Caco-2 (cell line): ENCODE results near the gene KITLG. TPM values are rescaled to one million over a fixed set of nuclear protein-coding genes. Genes with fewer than 3 reads are reported as not detected.

Source experiments
- BruUV-seq: library from RNA; stranded (reverse); fragments of 400-500 nt; replicated peaks from 2 replicates; lab custom pipeline; 2021; lab: Mats Ljungman, UMichigan
- CTCF ChIA-PET: fragments of 300-600 bp; sonication (Branson Sonifier 250); formaldehyde crosslinking; loops from one replicate; lab custom pipeline; 2022; ENCODE audit warnings: antibody characterized with exemption; lab: Charles Lee
- POLR2A ChIA-PET: fragments of 300-600 bp; sonication (Branson Sonifier 250); formaldehyde crosslinking; loops from one replicate; lab custom pipeline; 2022; ENCODE audit warnings: antibody characterized with exemption; lab: Charles Lee
- DNase-seq, 2 experiments: peaks; one replicate each; pipeline versions ENCODE4 v3.0.0 to v3.0.0-alpha.2; 2020 to 2022
- H3K27me3 ChIP-seq: replicated peaks from 2 replicates; pipeline ENCODE4 v1.6.0; 2011; ENCODE audit warnings: low read length; ENCODE audit not compliant: control insufficient read depth, insufficient read depth
- H3K36me3 ChIP-seq: 2 replicates; pipeline ENCODE4 v1.5.1; 2011; ENCODE audit warnings: low read length; ENCODE audit not compliant: control insufficient read depth, insufficient read depth
- H3K4me1 ChIP-seq: fragments of 250-450 bp; sonication (Bioruptor Pico); 2 replicates; pipeline ENCODE4 v1.5.1; 2020; ENCODE audit warnings: mild to moderate bottlenecking
- H3K4me3 ChIP-seq: 2 replicates; pipeline ENCODE4 v1.5.1; 2011; ENCODE audit warnings: low read depth, mild to moderate bottlenecking, control low read depth, low read length
- H3K9me3 ChIP-seq: fragments of 250-450 bp; sonication (Bioruptor Pico); 2 replicates; pipeline ENCODE4 v1.5.1; 2020; ENCODE audit warnings: mild to moderate bottlenecking, moderate library complexity
- H3K27ac Mint-ChIP-seq: one replicate; pipeline ENCODE4 v1.8.0; 2022; ENCODE audit warnings: mixed read lengths; ENCODE audit not compliant: unreplicated experiment
- H3K27me3 Mint-ChIP-seq: one replicate; pipeline ENCODE4 v1.8.0; 2022; ENCODE audit warnings: mixed read lengths; ENCODE audit not compliant: insufficient read depth, unreplicated experiment
- H3K36me3 Mint-ChIP-seq: one replicate; pipeline ENCODE4 v1.8.0; 2022; ENCODE audit warnings: mild to moderate bottlenecking, mixed read lengths; ENCODE audit not compliant: insufficient read depth, unreplicated experiment
- H3K4me1 Mint-ChIP-seq: one replicate; pipeline ENCODE4 v1.8.0; 2022; ENCODE audit warnings: low read depth, mixed read lengths; ENCODE audit not compliant: unreplicated experiment
- H3K4me3 Mint-ChIP-seq: one replicate; pipeline ENCODE4 v1.8.0; 2022; ENCODE audit warnings: mild to moderate bottlenecking, moderate library complexity, mixed read lengths; ENCODE audit not compliant: unreplicated experiment
- H3K9me3 Mint-ChIP-seq: one replicate; pipeline ENCODE4 v1.8.0; 2022; ENCODE audit warnings: mixed read lengths; ENCODE audit not compliant: unreplicated experiment
- intact Hi-C: fragments of 100-400 bp; cut with micrococcal nuclease; formaldehyde crosslinking; loops from one replicate; pipeline ENCODE4 v1.10.0; 2022; ENCODE audit not compliant: unreplicated experiment
- total RNA-seq: library from RNA; stranded (reverse); gene quantifications from 2 replicates; pipeline ENCODE4 v1.2.3, GENCODE V29; 2022
- TF ChIP-seq, protein P1 (sequence below), 2 experiments: fragments of 200-600 bp in 1 of 2; IDR thresholded peaks; 1 replicate in 1 of 2; 2 replicates in 1 of 2; pipeline versions ENCODE4 v1.5.1 to v1.8.0; 2011 to 2022; ENCODE audit warnings: antibody characterized with exemption in 1 of 2, control low read depth in 1 of 2, inconsistent platforms in 1 of 2, low read depth in 1 of 2, low read length in 1 of 2, mild to moderate bottlenecking in 1 of 2, moderate library complexity in 1 of 2; ENCODE audit not compliant: insufficient read depth in 1 of 2, severe bottlenecking in 1 of 2, unreplicated experiment in 1 of 2

KITLG gene
- total RNA-seq, 1 experiment from 2014 or later = 200 TPM

DNA sequence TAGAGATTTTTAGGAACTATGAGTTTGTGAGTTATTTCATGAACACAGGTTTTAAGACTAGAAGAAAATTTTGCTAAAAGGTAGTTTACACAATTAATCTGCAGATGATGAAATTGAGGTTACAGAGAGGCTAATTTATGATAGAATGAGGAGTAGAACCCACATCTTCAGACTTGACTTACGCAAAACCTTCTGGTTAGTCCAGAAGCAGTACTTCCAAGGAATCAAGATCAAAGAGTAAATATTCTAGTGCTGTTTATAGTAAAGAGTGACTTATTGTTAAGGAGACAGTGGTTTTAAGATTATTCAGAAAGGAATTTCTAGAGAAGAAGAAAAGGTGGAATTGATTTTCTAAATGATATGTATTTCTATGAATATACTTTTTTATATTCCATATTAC lies 10.6 kb upstream of the KITLG start:
- BruUV-seq = no TSS peak
- H3K4me1 Mint-ChIP-seq = no peaks in the 10 kb centered on the region

GRCh38 chr12:88585077-88585476 lies 4.8 kb upstream of the KITLG start:
- no peak overlapping the region for H3K27ac Mint-ChIP-seq
- TF ChIP-seq, protein P1, sequence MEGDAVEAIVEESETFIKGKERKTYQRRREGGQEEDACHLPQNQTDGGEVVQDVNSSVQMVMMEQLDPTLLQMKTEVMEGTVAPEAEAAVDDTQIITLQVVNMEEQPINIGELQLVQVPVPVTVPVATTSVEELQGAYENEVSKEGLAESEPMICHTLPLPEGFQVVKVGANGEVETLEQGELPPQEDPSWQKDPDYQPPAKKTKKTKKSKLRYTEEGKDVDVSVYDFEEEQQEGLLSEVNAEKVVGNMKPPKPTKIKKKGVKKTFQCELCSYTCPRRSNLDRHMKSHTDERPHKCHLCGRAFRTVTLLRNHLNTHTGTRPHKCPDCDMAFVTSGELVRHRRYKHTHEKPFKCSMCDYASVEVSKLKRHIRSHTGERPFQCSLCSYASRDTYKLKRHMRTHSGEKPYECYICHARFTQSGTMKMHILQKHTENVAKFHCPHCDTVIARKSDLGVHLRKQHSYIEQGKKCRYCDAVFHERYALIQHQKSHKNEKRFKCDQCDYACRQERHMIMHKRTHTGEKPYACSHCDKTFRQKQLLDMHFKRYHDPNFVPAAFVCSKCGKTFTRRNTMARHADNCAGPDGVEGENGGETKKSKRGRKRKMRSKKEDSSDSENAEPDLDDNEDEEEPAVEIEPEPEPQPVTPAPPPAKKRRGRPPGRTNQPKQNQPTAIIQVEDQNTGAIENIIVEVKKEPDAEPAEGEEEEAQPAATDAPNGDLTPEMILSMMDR (IDR thresholded peaks at IDR 0.05; ENCODE audit: insufficient read depth in 1 of 2, low read depth in 1 of 2, low read length in 1 of 2, severe bottlenecking in 1 of 2, unreplicated experiment in 1 of 2) = no peak
- H3K27me3 Mint-ChIP-seq = no peaks in the 10 kb centered on the region
- H3K4me1 ChIP-seq = 0 out of 2 replicates have a peak, but pooled peaks cover 6% of the 10 kb centered on the region
- ChIA-PET CTCF (no interaction called here), POLR2A (no interaction called here)
- no peaks in the 10 kb centered on the region for H3K36me3 ChIP-seq
- peaks cover 7% of the 10 kb centered on the region for H3K36me3 Mint-ChIP-seq
- BruUV-seq = no TSS peak
- no peaks in the 10 kb centered on the region for H3K4me1 Mint-ChIP-seq
- no peak overlapping the region for H3K4me3 Mint-ChIP-seq
- intact Hi-C loops = no loop called here
- peaks cover 10% of the 10 kb centered on the region for H3K9me3 Mint-ChIP-seq
- DNase-seq = no peak
- no peaks in the 10 kb centered on the region for H3K27me3 ChIP-seq
- H3K9me3 ChIP-seq = peaks cover 24% of the 10 kb centered on the region; the same call in 1 of the 2 replicates
- H3K4me3 ChIP-seq = no peak overlapping the region

More for the DNA sequence above, 10.6 kb upstream of the KITLG start:
- H3K27me3 Mint-ChIP-seq = no peaks in the 10 kb centered on the region
- peaks cover 10% of the 10 kb centered on the region for H3K9me3 Mint-ChIP-seq
- DNase-seq = no peak
- TF ChIP-seq, protein P1 (IDR thresholded peaks at IDR 0.05; ENCODE audit: insufficient read depth in 1 of 2, low read depth in 1 of 2, low read length in 1 of 2, severe bottlenecking in 1 of 2, unreplicated experiment in 1 of 2) = no peak
- Histone ChIP-seq H3K27me3 (no peaks in the 10 kb centered on the region), H3K4me3 (no peak overlapping the region), H3K9me3 (peaks cover 16% of the 10 kb centered on the region; the same call in 1 of the 2 replicates), H3K4me1 (peaks cover 3% of the 10 kb centered on the region; the same call in 1 of the 2 replicates), H3K36me3 (no peaks in the 10 kb centered on the region)
- no peaks in the 10 kb centered on the region for H3K36me3 Mint-ChIP-seq
- H3K4me3 Mint-ChIP-seq = no peak overlapping the region
- no peak overlapping the region for H3K27ac Mint-ChIP-seq
- intact Hi-C loops = no loop called here
- CTCF ChIA-PET = no interaction called here
- POLR2A ChIA-PET = no interaction called here

GRCh38 chr12:88579601-88580050 lies 645 bp downstream of the KITLG start:
- no peaks in the 10 kb centered on the region for H3K36me3 ChIP-seq
- POLR2A ChIA-PET = interaction anchor here (0.7 to 1.3 kb wide), 5 partner anchors 14 to 438 kb away, joined by 3 to 7 read pairs (median 4); partner anchors contain the start of genes CEP290 and TMTC3
- BruUV-seq = TSS peak; percentile 21
- Mint-ChIP-seq H3K4me3 (peak overlapping the region; percentile 86), H3K27me3 (no peaks in the 10 kb centered on the region), H3K4me1 (peaks cover under 1% of the 10 kb centered on the region), H3K36me3 (peaks cover 59% of the 10 kb centered on the region), H3K9me3 (no peaks in the 10 kb centered on the region), H3K27ac (peak overlapping the region; percentile 87)
- CTCF ChIA-PET = interaction anchor here (0.6 to 0.9 kb wide), 2 partner anchors 48 to 414 kb away, joined by 4 to 5 read pairs; no protein-coding TSS in a partner anchor
- H3K27me3 ChIP-seq = no peaks in the 10 kb centered on the region
- no peaks in the 10 kb centered on the region for H3K9me3 ChIP-seq
- peak in 1 of 2 experiments; percentile 26 for DNase-seq
- TF ChIP-seq, protein P1 (IDR thresholded peaks at IDR 0.05; ENCODE audit: insufficient read depth in 1 of 2, low read depth in 1 of 2, low read length in 1 of 2, severe bottlenecking in 1 of 2, unreplicated experiment in 1 of 2) = no peak
- H3K4me1 ChIP-seq = peaks cover 20% of the 10 kb centered on the region
- intact Hi-C loops = loop anchor here (1.0 to 10.0 kb wide), 5 partner anchors 168 to 435 kb away; partner anchors contain the start of genes CEP290 and TMTC3
- H3K4me3 ChIP-seq = peak overlapping the region; percentile 74
